Panc1 (cell line): ENCODE results near the gene CSDE1. TPM values are rescaled to one million over a fixed set of nuclear protein-coding genes. Genes with fewer than 3 reads are reported as not detected.

Experiments used
- ATAC-seq: fragments of 200-7000 bp; cut with Tn5 transposase; 2 replicates; pipeline ENCODE4 v1.9.1; 2020; ENCODE audit warnings: mild to moderate bottlenecking, moderate library complexity
- BruUV-seq: library from RNA; stranded (reverse); fragments of 400-500 nt; replicated peaks from 2 replicates; lab custom pipeline; 2021; lab: Mats Ljungman, UMichigan
- CTCF ChIA-PET: fragments of 300-600 bp; sonication (Branson Sonifier 250); formaldehyde crosslinking; loops from one replicate; lab custom pipeline; 2022; ENCODE audit warnings: antibody characterized with exemption; lab: Charles Lee
- POLR2A ChIA-PET: fragments of 300-600 bp; sonication (Branson Sonifier 250); formaldehyde crosslinking; loops from one replicate; lab custom pipeline; 2022; ENCODE audit warnings: antibody characterized with exemption; lab: Charles Lee
- DNase-seq: peaks from one replicate; pipeline ENCODE4 v3.0.0-alpha.2; 2010; ENCODE audit warnings: low read depth, low spot score
- H3K27ac ChIP-seq: 2 replicates; pipeline ENCODE4 v1.5.1; 2011; ENCODE audit warnings: mild to moderate bottlenecking, low read length, inconsistent platforms
- H3K27me3 ChIP-seq: fragments of 200-500 bp; sonication (Bioruptor generic); 2 replicates; pipeline ENCODE4 v1.6.0; 2014; ENCODE audit warnings: low read length, inconsistent platforms; ENCODE audit not compliant: control insufficient read depth, insufficient read depth
- H3K36me3 ChIP-seq: fragments of 200-500 bp; sonication (Bioruptor generic); 2 replicates; pipeline ENCODE4 v1.5.1; 2014; ENCODE audit warnings: inconsistent platforms, mild to moderate bottlenecking, low read length, moderate library complexity; ENCODE audit not compliant: control insufficient read depth, insufficient read depth
- H3K4me1 ChIP-seq: 2 replicates; pipeline ENCODE4 v1.5.1; 2011; ENCODE audit warnings: inconsistent platforms, mild to moderate bottlenecking, low read length, moderate library complexity; ENCODE audit not compliant: control insufficient read depth, insufficient read depth
- H3K4me3 ChIP-seq, 2 experiments: 2 replicates each; pipeline ENCODE4 v1.5.1; 2011 to 2012; ENCODE audit warnings: low read depth in 2 of 2, low read length in 2 of 2, mild to moderate bottlenecking in 2 of 2, inconsistent platforms in 1 of 2, moderate library complexity in 1 of 2
- H3K9me3 ChIP-seq: fragments of 200-500 bp; sonication (Bioruptor generic); 2 replicates; pipeline ENCODE4 v1.5.1; 2014; ENCODE audit warnings: low read depth, mild to moderate bottlenecking, inconsistent platforms, low read length, moderate library complexity; ENCODE audit not compliant: control insufficient read depth, insufficient read depth
- CTCF ChIP-seq: fragments of 450-650 bp; IDR thresholded peaks from 2 replicates; pipeline ENCODE4 v1.5.1; 2017; ENCODE audit warnings: mild to moderate bottlenecking
- POLR2AphosphoS5 ChIP-seq: IDR thresholded peaks from 2 replicates; pipeline ENCODE4 v1.6.1; 2012; ENCODE audit warnings: mild to moderate bottlenecking, low read depth, low read length, moderate library complexity
- REST ChIP-seq, 2 experiments: IDR thresholded peaks; 2 replicates each; pipeline ENCODE4 v1.6.1; 2011 to 2012; ENCODE audit warnings: low read depth in 2 of 2, control low read depth in 1 of 2, low read length in 1 of 2, mild to moderate bottlenecking in 1 of 2, moderate library complexity in 1 of 2; ENCODE audit not compliant: insufficient read depth in 1 of 2
- SIN3A ChIP-seq: IDR thresholded peaks from 2 replicates; pipeline ENCODE4 v1.6.1; 2012; ENCODE audit warnings: low read depth, mild to moderate bottlenecking, low read length, moderate library complexity, borderline replicate concordance; ENCODE audit not compliant: insufficient read depth
- TCF7L2 ChIP-seq: IDR thresholded peaks from 2 replicates; pipeline ENCODE4 v1.6.1; 2011; ENCODE audit warnings: mild to moderate bottlenecking, low read depth, low read length, inconsistent platforms
- in situ Hi-C: cut with HindIII; loops from 2 replicates; pipeline ENCODE4 v1.10.0; 2016; ENCODE audit warnings: low sequenced_read_pairs, low pct_unique_long_range_greater_than_20kb
- intact Hi-C: fragments of 100-400 bp; cut with micrococcal nuclease; formaldehyde crosslinking; loops from one replicate; pipeline ENCODE4 v1.10.0; 2022; ENCODE audit not compliant: unreplicated experiment
- total RNA-seq: library from RNA; stranded (reverse); gene quantifications from one replicate; pipeline ENCODE4 v1.2.1, GENCODE V29; 2021; ENCODE audit not compliant: unreplicated experiment

The CSDE1 gene
- total RNA-seq, 1 experiment from 2014 or later: 347 TPM

DNA sequence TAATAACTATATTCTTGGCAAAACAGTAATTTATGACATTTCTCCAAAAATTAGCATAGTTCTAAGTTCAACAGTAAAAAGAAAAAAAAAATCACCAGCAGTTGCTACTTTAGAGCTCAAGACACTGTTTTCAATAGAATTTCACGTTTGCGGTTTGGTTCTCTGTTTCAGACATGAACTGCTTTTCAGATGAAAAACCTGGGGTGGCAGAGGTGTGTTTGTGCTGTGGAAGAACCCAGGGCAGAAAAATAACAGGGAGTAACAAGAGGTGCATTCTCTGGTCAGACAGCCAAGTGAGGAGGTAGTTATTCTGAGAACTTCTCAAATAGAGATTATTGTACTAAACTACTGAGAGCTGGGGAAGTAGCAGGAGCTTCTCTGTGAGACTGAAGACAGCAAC, 50.2 kb downstream of the CSDE1 start:
- peaks cover 27% of the 10 kb centered on the region for H3K36me3 ChIP-seq
- POLR2A ChIA-PET: no interaction called here
- intact Hi-C loops: no loop called here
- no peak for TF ChIP-seq CTCF
- H3K27me3 ChIP-seq: no peaks in the 10 kb centered on the region
- ATAC-seq: no peak
- in situ Hi-C loops: no loop called here
- H3K4me1 ChIP-seq: no peaks in the 10 kb centered on the region
- CTCF ChIA-PET: no interaction called here
- H3K4me3 ChIP-seq: no peak overlapping the region
- no peaks in the 10 kb centered on the region for H3K9me3 ChIP-seq
- H3K27ac ChIP-seq: no peak overlapping the region
- BruUV-seq: no TSS peak
- DNase-seq: no peak

GRCh38 chr1:114703242-114703641, 54.5 kb downstream of the CSDE1 start:
- in situ Hi-C loops: no loop called here
- Histone ChIP-seq H3K9me3 (no peaks in the 10 kb centered on the region), H3K27me3 (0 out of 2 replicates have a peak, but pooled peaks cover 2% of the 10 kb centered on the region), H3K27ac (no peak overlapping the region), H3K4me1 (no peaks in the 10 kb centered on the region), H3K36me3 (peaks cover 16% of the 10 kb centered on the region), H3K4me3 (no peak overlapping the region)
- intact Hi-C loops: no loop called here
- BruUV-seq: no TSS peak
- ATAC-seq (no peak), DNase-seq (no peak)
- ChIA-PET CTCF (no interaction called here), POLR2A (interaction anchor here (0.5 kb wide), 1 partner anchor 8 kb away, joined by 8 read pairs; no protein-coding TSS in a partner anchor)
- TF ChIP-seq REST (IDR thresholded peaks at IDR 0.05; ENCODE audit: insufficient read depth in 1 of 2, low read depth in 2 of 2, low read length in 1 of 2): no peak
- no peak for TF ChIP-seq POLR2AphosphoS5
- no peak for TF ChIP-seq CTCF
- no peak for TF ChIP-seq SIN3A
- no peak for TF ChIP-seq TCF7L2
